Vagina (tissue), 2 donors: ENCODE measurements around the gene BFSP2. TPM values are rescaled to one million over a fixed set of nuclear protein-coding genes. Genes with fewer than 3 reads are reported as not detected.

Source experiments
- DNase-seq, 2 donors: peaks; one replicate each; pipeline ENCODE4 v3.0.0-alpha.2; 2017; ENCODE audit errors: extremely low spot score in 2 of 2
- H3K27ac ChIP-seq: fragments of 200-600 bp; sonication (generic); one replicate; pipeline ENCODE4 v1.5.1; 2019
- H3K27me3 ChIP-seq: fragments of 200-600 bp; sonication (generic); one replicate; pipeline ENCODE4 v1.5.1; 2019
- H3K36me3 ChIP-seq, 2 donors: fragments of 200-600 bp; sonication (generic); one replicate each; pipeline ENCODE4 v1.5.1; 2017 to 2019
- H3K4me1 ChIP-seq: fragments of 200-600 bp; sonication (generic); one replicate; pipeline ENCODE4 v1.5.1; 2019
- H3K4me3 ChIP-seq, 2 donors: fragments of 200-600 bp; sonication (generic); 1 replicate in 1 of 2; 2 replicates in 1 of 2; pipeline ENCODE4 v1.5.1; 2016 to 2019
- H3K9me3 ChIP-seq: fragments of 200-600 bp; sonication (generic); one replicate; pipeline ENCODE4 v1.5.1; 2019
- POLR2A ChIP-seq, 2 donors: fragments of 450-650 bp; IDR thresholded peaks; one replicate each; pipeline ENCODE4 v1.6.1; 2017; ENCODE audit warnings: antibody characterized with exemption in 2 of 2, mild to moderate bottlenecking in 2 of 2, moderate library complexity in 2 of 2
- POLR2AphosphoS5 ChIP-seq, 2 donors: sonication (generic); formaldehyde crosslinking; IDR thresholded peaks; one replicate each; pipeline ENCODE4 v1.9.0; 2017; ENCODE audit warnings: antibody characterized with exemption in 2 of 2, mild to moderate bottlenecking in 2 of 2, low read depth in 1 of 2; ENCODE audit not compliant: insufficient read depth in 1 of 2
- intact Hi-C: fragments of 100-400 bp; cut with DNase I; formaldehyde crosslinking; loops from one replicate; pipeline ENCODE4 v1.15.1; 2023
- total RNA-seq: library from RNA; depleted of rRNA; stranded (reverse); fragments of >200 nt; gene quantifications from one replicate; pipeline ENCODE4 v1.2.3, GENCODE V29; 2016
- TF ChIP-seq, protein P1 (sequence below), 3 experiments: fragments of 450-650 bp in 2 of 3; fragments of 200-600 bp in 1 of 3; sonication (generic) in 1 of 3; IDR thresholded peaks; one replicate each; pipeline ENCODE4 v1.5.1; 2017 to 2019; ENCODE audit warnings: antibody characterized with exemption in 3 of 3, mild to moderate bottlenecking in 2 of 3, moderate library complexity in 2 of 3

The BFSP2 gene
- total RNA-seq, 1 donor from 2014 or later = not detected

DNA sequence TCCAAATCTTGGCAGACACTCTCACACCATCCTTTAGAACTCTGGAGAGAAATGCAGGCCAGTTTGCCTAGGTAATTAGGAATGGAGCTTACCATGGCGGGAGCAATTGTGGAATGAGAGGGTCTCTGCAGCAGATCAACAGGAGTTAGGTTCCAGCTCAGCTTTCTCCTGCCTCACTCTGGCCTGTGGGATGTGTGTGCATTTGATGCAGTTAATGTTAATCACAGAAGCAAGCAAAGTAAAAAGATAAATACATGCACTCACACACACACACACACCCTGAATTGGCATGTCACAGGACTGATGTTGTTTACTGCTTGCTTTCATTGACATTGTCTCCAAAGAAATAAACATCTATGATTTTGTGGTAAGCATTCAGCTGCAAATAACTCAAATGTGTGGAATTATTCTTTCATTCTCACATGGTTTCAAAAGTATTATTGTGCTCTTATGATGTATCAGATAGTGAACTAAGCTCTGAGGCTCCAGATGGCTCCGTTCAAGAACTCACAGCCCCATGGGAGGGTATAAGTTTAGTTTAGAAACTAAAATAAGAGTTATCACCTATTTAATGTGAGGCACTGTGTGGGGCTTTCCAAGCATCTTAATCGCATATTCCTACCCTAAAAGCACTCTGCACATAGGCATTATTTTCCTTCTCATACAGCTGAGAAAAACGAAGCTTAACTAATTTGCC is 31.3 kb upstream of the BFSP2 start:
- Histone ChIP-seq H3K27me3 (no peaks in the 10 kb centered on the region), H3K9me3 (no peaks in the 10 kb centered on the region), H3K4me1 (no peaks in the 10 kb centered on the region), H3K36me3 (no peaks in the 10 kb centered on the region), H3K27ac (no peak overlapping the region), H3K4me3 (no peak overlapping the region)
- peak; percentile 25 to 42 for DNase-seq
- intact Hi-C loops = no loop called here
- no peak for TF ChIP-seq POLR2A (IDR thresholded peaks at IDR 0.05)
- TF ChIP-seq, protein P1, sequence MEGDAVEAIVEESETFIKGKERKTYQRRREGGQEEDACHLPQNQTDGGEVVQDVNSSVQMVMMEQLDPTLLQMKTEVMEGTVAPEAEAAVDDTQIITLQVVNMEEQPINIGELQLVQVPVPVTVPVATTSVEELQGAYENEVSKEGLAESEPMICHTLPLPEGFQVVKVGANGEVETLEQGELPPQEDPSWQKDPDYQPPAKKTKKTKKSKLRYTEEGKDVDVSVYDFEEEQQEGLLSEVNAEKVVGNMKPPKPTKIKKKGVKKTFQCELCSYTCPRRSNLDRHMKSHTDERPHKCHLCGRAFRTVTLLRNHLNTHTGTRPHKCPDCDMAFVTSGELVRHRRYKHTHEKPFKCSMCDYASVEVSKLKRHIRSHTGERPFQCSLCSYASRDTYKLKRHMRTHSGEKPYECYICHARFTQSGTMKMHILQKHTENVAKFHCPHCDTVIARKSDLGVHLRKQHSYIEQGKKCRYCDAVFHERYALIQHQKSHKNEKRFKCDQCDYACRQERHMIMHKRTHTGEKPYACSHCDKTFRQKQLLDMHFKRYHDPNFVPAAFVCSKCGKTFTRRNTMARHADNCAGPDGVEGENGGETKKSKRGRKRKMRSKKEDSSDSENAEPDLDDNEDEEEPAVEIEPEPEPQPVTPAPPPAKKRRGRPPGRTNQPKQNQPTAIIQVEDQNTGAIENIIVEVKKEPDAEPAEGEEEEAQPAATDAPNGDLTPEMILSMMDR (IDR thresholded peaks at IDR 0.05) = no peak
- TF ChIP-seq POLR2AphosphoS5 (IDR thresholded peaks at IDR 0.05; ENCODE audit: insufficient read depth in 1 of 2, low read depth in 1 of 2) = no peak

DNA sequence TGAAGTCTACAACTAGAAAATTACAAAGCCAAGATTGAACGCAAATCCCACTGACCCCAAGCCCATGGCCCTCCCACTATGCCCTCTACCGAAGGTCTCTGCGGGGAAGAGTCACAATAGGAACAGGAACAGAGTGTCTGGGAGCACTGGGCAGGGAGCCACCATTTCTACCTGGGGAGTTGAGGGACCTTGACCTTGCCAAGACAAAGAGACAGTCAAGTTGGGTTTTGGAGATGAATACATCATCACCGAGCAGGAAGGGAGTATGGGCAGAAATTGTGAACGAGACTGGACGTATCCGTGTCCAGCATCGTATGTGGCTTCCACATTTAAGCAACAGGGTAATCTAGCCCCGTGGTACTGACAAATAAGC is 30.8 kb upstream of the BFSP2 start:
- TF ChIP-seq, protein P1 (IDR thresholded peaks at IDR 0.05) = no peak
- no peak for TF ChIP-seq POLR2A (IDR thresholded peaks at IDR 0.05)
- TF ChIP-seq POLR2AphosphoS5 (IDR thresholded peaks at IDR 0.05; ENCODE audit: insufficient read depth in 1 of 2, low read depth in 1 of 2) = no peak

DNA sequence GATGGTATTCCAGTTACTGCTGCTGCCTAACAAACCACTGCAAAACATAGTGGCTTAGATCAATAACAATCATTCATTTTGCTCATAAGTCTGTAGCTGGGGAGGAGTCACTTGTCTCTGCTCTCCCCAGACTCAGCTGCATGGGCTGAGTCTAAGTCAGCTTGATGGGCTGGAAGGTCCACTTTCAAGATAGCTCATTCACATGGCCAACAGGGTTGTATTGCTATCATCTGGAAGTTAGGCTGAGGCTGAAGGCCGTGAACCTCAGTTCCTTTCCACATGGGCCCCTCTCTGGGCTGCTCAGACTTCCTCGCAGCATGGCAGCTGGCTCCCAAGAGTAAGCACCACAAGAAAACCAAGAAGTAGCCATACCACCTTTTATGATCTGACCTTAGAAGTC is 28.7 kb upstream of the BFSP2 start:
- H3K36me3 ChIP-seq = no peaks in the 10 kb centered on the region
- H3K27me3 ChIP-seq = no peaks in the 10 kb centered on the region
- no peaks in the 10 kb centered on the region for H3K4me1 ChIP-seq
- H3K4me3 ChIP-seq = no peak overlapping the region
- H3K9me3 ChIP-seq = no peaks in the 10 kb centered on the region
- no peak overlapping the region for H3K27ac ChIP-seq
- intact Hi-C loops = no loop called here
- DNase-seq = peak; percentile 55 to 62
- TF ChIP-seq, protein P1 (IDR thresholded peaks at IDR 0.05) = no peak
- TF ChIP-seq POLR2A (IDR thresholded peaks at IDR 0.05) (no peak), POLR2AphosphoS5 (IDR thresholded peaks at IDR 0.05; ENCODE audit: insufficient read depth in 1 of 2, low read depth in 1 of 2) (no peak)

More for the DNA sequence above, 30.8 kb upstream of the BFSP2 start:
- intact Hi-C loops = no loop called here
- H3K4me3 ChIP-seq = no peak overlapping the region
- H3K9me3 ChIP-seq = no peaks in the 10 kb centered on the region
- no peaks in the 10 kb centered on the region for H3K27me3 ChIP-seq
- no peaks in the 10 kb centered on the region for H3K36me3 ChIP-seq
- H3K27ac ChIP-seq = no peak overlapping the region
- DNase-seq = peak; percentile 47 to 64
- no peaks in the 10 kb centered on the region for H3K4me1 ChIP-seq

DNA sequence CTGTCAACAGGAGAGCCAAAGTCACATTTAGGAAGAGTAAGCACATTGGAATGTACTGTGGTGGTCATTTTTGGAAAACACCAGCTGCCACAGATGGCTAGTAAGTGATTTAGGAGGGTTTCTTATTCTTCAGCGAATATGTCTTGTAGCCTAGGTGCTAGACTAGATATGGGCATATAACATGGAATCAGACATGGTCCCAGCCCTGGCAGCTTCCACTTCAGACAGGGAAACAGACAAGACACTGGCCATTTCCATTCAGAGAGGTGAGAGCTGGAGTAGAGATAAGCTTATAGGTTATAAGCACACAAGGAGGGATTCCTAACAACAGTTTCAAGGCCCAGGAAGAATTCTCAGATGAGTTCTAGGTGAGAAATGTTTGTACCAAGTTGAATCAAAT is 28.2 kb upstream of the BFSP2 start:
- Histone ChIP-seq H3K4me1 (no peaks in the 10 kb centered on the region), H3K27ac (no peak overlapping the region), H3K36me3 (no peaks in the 10 kb centered on the region), H3K27me3 (no peaks in the 10 kb centered on the region), H3K9me3 (no peaks in the 10 kb centered on the region), H3K4me3 (no peak overlapping the region)
- peak; percentile 22 to 58 for DNase-seq
- no peak for TF ChIP-seq POLR2AphosphoS5 (IDR thresholded peaks at IDR 0.05; ENCODE audit: insufficient read depth in 1 of 2, low read depth in 1 of 2)
- TF ChIP-seq POLR2A (IDR thresholded peaks at IDR 0.05) = no peak
- TF ChIP-seq, protein P1 (IDR thresholded peaks at IDR 0.05) = no peak
- intact Hi-C loops = no loop called here

DNA sequence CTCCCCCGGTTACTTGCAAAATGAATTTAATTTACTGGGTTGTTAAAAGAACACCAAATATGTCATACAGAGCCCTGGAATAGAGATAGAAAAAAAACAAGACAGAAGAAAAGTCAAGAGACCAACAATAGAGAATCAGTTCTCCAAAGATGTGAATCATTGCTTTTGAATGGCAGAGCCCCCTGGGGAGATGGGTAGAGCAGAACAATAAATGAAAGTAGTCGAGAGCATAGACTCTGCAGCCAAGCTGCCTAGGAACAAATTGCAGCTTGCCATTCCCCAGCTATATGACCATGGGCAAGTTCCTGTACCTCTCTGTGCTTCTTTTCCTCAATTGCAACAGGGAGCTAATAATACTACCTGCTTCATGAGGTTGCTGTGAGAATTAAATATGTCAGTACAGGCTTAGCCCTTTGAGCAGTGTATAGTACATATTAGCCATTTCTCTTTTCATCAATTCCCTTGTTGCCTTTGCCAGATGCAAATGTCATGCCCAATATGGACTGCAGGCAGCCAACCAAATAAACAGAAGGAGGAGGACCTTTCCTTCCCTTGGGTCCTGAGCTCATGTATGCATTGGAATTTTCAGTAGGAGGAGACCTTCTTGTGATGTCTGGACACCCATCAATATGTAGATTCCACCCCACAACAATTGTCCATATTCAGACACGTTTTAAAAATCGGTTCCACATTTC is 25.0 kb upstream of the BFSP2 start:
- no peak for DNase-seq
- no peaks in the 10 kb centered on the region for H3K4me1 ChIP-seq
- no peaks in the 10 kb centered on the region for H3K27me3 ChIP-seq
- H3K27ac ChIP-seq = no peak overlapping the region
- intact Hi-C loops = no loop called here
- H3K4me3 ChIP-seq = no peak overlapping the region
- H3K36me3 ChIP-seq = no peaks in the 10 kb centered on the region
- no peaks in the 10 kb centered on the region for H3K9me3 ChIP-seq
- TF ChIP-seq, protein P1 (IDR thresholded peaks at IDR 0.05) = no peak
- no peak for TF ChIP-seq POLR2A (IDR thresholded peaks at IDR 0.05)
- no peak for TF ChIP-seq POLR2AphosphoS5 (IDR thresholded peaks at IDR 0.05; ENCODE audit: insufficient read depth in 1 of 2, low read depth in 1 of 2)
